ENCODE results near the gene FCN1.

FCN1 gene

GRCh38 chr9:134891053-134891452 is 26.7 kb downstream of the FCN1 start:
- no peaks in the 10 kb centered on the region for H3K27me3 ChIP-seq (replicated peaks)
- in situ Hi-C loops (cut with HindIII; ENCODE audit: low pct_ligation_motif_present, low sequenced_read_pairs) = no loop called here
- H3K4me3 ChIP-seq (ENCODE audit: low read depth, low read length) = no peak overlapping the region
- DNase-seq = no peak
- H3K27ac ChIP-seq = no peak overlapping the region
- no peak for TF ChIP-seq CTCF (IDR thresholded peaks at IDR 0.05; ENCODE audit: low read depth, low read length, missing control alignments)
- H3K36me3 ChIP-seq (replicated peaks) = no peaks in the 10 kb centered on the region

GRCh38 chr9:134890155-134890495 is 27.6 kb downstream of the FCN1 start:
- no peak for TF ChIP-seq CTCF (IDR thresholded peaks at IDR 0.05; ENCODE audit: low read depth, low read length, missing control alignments)
- no peak for DNase-seq
- in situ Hi-C loops (cut with HindIII; ENCODE audit: low pct_ligation_motif_present, low sequenced_read_pairs) = no loop called here
- no peaks in the 10 kb centered on the region for H3K36me3 ChIP-seq (replicated peaks)
- H3K27ac ChIP-seq = no peak overlapping the region
- H3K27me3 ChIP-seq (replicated peaks) = no peaks in the 10 kb centered on the region
- H3K4me3 ChIP-seq (ENCODE audit: low read depth, low read length) = no peak overlapping the region

- in situ Hi-C loops (cut with HindIII; ENCODE audit: low pct_ligation_motif_present, low sequenced_read_pairs) = no loop called here
- no peak for DNase-seq
- Histone ChIP-seq H3K27ac (no peak overlapping the region), H3K27me3 (replicated peaks) (no peaks in the 10 kb centered on the region), H3K36me3 (replicated peaks) (no peaks in the 10 kb centered on the region), H3K4me3 (ENCODE audit: low read depth, low read length) (no peak overlapping the region)
- no peak for TF ChIP-seq CTCF (IDR thresholded peaks at IDR 0.05; ENCODE audit: low read depth, low read length, missing control alignments)
Observed at GRCh38 chr9:134889386-134890154, 28.1 kb downstream of the FCN1 start.

DNA sequence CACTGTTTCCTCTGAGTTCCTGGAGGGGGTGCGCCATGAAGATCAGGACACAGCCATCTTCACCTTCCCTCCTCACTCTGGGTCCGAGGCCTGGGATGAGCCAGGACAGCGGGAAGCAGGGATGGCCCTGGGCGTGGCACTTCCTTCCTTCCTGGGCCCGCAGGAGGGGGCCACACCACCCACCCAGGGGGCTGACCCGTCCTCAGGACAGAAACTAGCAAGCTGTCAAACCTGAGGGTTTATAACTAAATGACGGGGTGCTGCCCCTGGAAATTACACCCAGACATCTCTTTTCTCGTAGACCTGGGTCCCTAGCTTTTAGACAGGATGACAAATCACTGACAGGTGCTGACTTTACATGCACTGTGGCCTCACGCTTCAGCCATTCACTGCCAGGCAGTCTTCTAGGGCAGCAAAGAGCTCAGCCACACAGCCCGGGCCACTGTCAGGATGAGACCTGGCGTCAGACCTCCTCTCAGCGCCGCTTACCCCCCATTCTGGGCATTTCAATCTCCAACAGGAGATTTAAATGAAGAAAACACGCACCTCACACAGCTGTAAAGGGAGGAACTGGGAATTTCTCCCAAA is 29.0 kb downstream of the FCN1 start:
- in situ Hi-C loops (cut with HindIII; ENCODE audit: low pct_ligation_motif_present, low sequenced_read_pairs) = no loop called here
- H3K4me3 ChIP-seq (ENCODE audit: low read depth, low read length) = no peak overlapping the region
- no peak for TF ChIP-seq CTCF (IDR thresholded peaks at IDR 0.05; ENCODE audit: low read depth, low read length, missing control alignments)
- DNase-seq = no peak
- no peaks in the 10 kb centered on the region for H3K36me3 ChIP-seq (replicated peaks)
- H3K27me3 ChIP-seq (replicated peaks) = no peaks in the 10 kb centered on the region
- no peak overlapping the region for H3K27ac ChIP-seq

GRCh38 chr9:134887686-134888602 is 29.8 kb downstream of the FCN1 start:
- no peaks in the 10 kb centered on the region for H3K27me3 ChIP-seq (replicated peaks)
- no peaks in the 10 kb centered on the region for H3K36me3 ChIP-seq (replicated peaks)
- no peak overlapping the region for H3K4me3 ChIP-seq (ENCODE audit: low read depth, low read length)
- H3K27ac ChIP-seq = no peak overlapping the region
- no peak for DNase-seq
- no peak for TF ChIP-seq CTCF (IDR thresholded peaks at IDR 0.05; ENCODE audit: low read depth, low read length, missing control alignments)
- in situ Hi-C loops (cut with HindIII; ENCODE audit: low pct_ligation_motif_present, low sequenced_read_pairs) = no loop called here
